Liver (tissue), 9 donors: ENCODE measurements around the gene ERI3. TPM values are rescaled to one million over a fixed set of nuclear protein-coding genes. Genes with fewer than 3 reads are reported as not detected.

ENCODE experiments used
- DNase-seq: peaks from one replicate; pipeline ENCODE4 v3.0.0-alpha.2; 2017; ENCODE audit warnings: low spot score
- H3K27ac ChIP-seq, 2 donors: one replicate each; pipeline ENCODE4 v1.7.0; 2013; ENCODE audit warnings: inconsistent platforms in 2 of 2, low read length in 2 of 2, control low read depth in 1 of 2, low read depth in 1 of 2, mild to moderate bottlenecking in 1 of 2
- H3K27me3 ChIP-seq, 4 donors: one replicate each; pipeline versions ENCODE4 v1.6.1 to v1.7.0; 2013; ENCODE audit warnings: low read length in 3 of 4, inconsistent platforms in 1 of 4, mild to moderate bottlenecking in 1 of 4, moderate library complexity in 1 of 4; ENCODE audit not compliant: control insufficient read depth in 4 of 4, insufficient read depth in 4 of 4
- H3K36me3 ChIP-seq, 4 donors: one replicate each; pipeline versions ENCODE4 v1.6.1 to v1.7.0; 2013; ENCODE audit warnings: low read length in 3 of 4, mild to moderate bottlenecking in 3 of 4, low read depth in 1 of 4, moderate library complexity in 1 of 4; ENCODE audit not compliant: control insufficient read depth in 4 of 4, insufficient read depth in 3 of 4
- H3K4me1 ChIP-seq, 4 donors: one replicate each; pipeline versions ENCODE4 v1.6.1 to v1.7.0; 2013; ENCODE audit warnings: low read length in 3 of 4, mild to moderate bottlenecking in 3 of 4, moderate library complexity in 1 of 4; ENCODE audit not compliant: control insufficient read depth in 4 of 4, insufficient read depth in 4 of 4
- H3K4me3 ChIP-seq, 3 donors: one replicate each; pipeline versions ENCODE4 v1.6.1 to v1.7.0; 2013; ENCODE audit warnings: low read length in 3 of 3, control low read depth in 1 of 3, low read depth in 1 of 3, mild to moderate bottlenecking in 1 of 3
- H3K9ac ChIP-seq, 2 donors: one replicate each; pipeline ENCODE4 v1.7.0; 2013; ENCODE audit warnings: low read length in 2 of 2, mild to moderate bottlenecking in 2 of 2, moderate library complexity in 2 of 2, control low read depth in 1 of 2, low read depth in 1 of 2
- H3K9me3 ChIP-seq, 4 donors: one replicate each; pipeline versions ENCODE4 v1.6.1 to v1.7.0; 2013; ENCODE audit warnings: low read length in 3 of 4; ENCODE audit not compliant: control insufficient read depth in 4 of 4
- EGR1 ChIP-seq, 2 donors: IDR thresholded peaks; 2 replicates each; pipeline ENCODE4 v1.6.1; 2016 to 2018; ENCODE audit warnings: antibody characterized with exemption in 2 of 2, low read depth in 2 of 2
- FOXA1 ChIP-seq: IDR thresholded peaks from 2 replicates; pipeline ENCODE4 v1.6.1; 2016; ENCODE audit warnings: antibody characterized with exemption
- FOXA2 ChIP-seq: IDR thresholded peaks from 2 replicates; pipeline ENCODE4 v1.6.1; 2016; ENCODE audit warnings: antibody characterized with exemption
- GABPA ChIP-seq, 2 donors: IDR thresholded peaks in 1 of 2; conservative IDR thresholded peaks in 1 of 2; 2 replicates each; pipeline ENCODE4 v1.6.1; 2016; ENCODE audit warnings: antibody characterized with exemption in 2 of 2, mild to moderate bottlenecking in 1 of 2, moderate library complexity in 1 of 2
- HNF4A ChIP-seq, 2 donors: conservative IDR thresholded peaks; 2 replicates each; pipeline ENCODE4 v1.6.1; 2016; ENCODE audit warnings: antibody characterized with exemption in 2 of 2, mild to moderate bottlenecking in 2 of 2
- HNF4G ChIP-seq: IDR thresholded peaks from 2 replicates; pipeline ENCODE4 v1.6.1; 2016; ENCODE audit warnings: antibody characterized with exemption
- JUND ChIP-seq, 2 donors: IDR thresholded peaks; 2 replicates each; pipeline ENCODE4 v1.6.1; 2016; ENCODE audit warnings: antibody characterized with exemption in 2 of 2
- NR2F2 ChIP-seq: IDR thresholded peaks from 2 replicates; pipeline ENCODE4 v1.6.1; 2016; ENCODE audit warnings: antibody characterized with exemption
- RAD21 ChIP-seq, 2 donors: IDR thresholded peaks; 2 replicates each; pipeline ENCODE4 v1.6.1; 2016; ENCODE audit warnings: antibody characterized with exemption in 2 of 2, mild to moderate bottlenecking in 2 of 2
- RXRA ChIP-seq, 2 donors: IDR thresholded peaks; 2 replicates each; pipeline ENCODE4 v1.6.1; 2017 to 2018; ENCODE audit warnings: antibody characterized with exemption in 2 of 2, mild to moderate bottlenecking in 1 of 2
- SP1 ChIP-seq: IDR thresholded peaks from 2 replicates; pipeline ENCODE4 v1.6.1; 2018; ENCODE audit warnings: antibody characterized with exemption, mild to moderate bottlenecking
- TAF1 ChIP-seq: conservative IDR thresholded peaks from 2 replicates; pipeline ENCODE4 v1.6.1; 2016; ENCODE audit warnings: antibody characterized with exemption, mild to moderate bottlenecking
- YY1 ChIP-seq: IDR thresholded peaks from 2 replicates; pipeline ENCODE4 v1.6.1; 2016; ENCODE audit warnings: antibody characterized with exemption, mild to moderate bottlenecking
- WGBS: extraction: QIAGEN DNeasy Blood & Tissue Kit; methylation state at CpG from one replicate; pipeline ENCODE4 v1.1.7; 2013; 5-methylcytosine and 5-hydroxymethylcytosine counted together
- polyA plus RNA-seq, 2 donors: library from polyadenylated mRNA; stranded (reverse) in 1 of 2; unstranded in 1 of 2; fragments of 200-250 nt in 1 of 2; fragments of >200 nt in 1 of 2; fragmentation: Nextera tagmentation in 1 of 2; extraction: Ambion mirVana in 1 of 2; gene quantifications; one replicate each; pipeline versions ENCODE4 v1.2.1 to v1.2.3, GENCODE V29; 2013 to 2015
- total RNA-seq, 2 donors: library from RNA; depleted of rRNA; stranded (reverse); fragments of >200 nt; gene quantifications; one replicate each; pipeline ENCODE4 v1.2.3, GENCODE V29; 2014
- TF ChIP-seq, protein P1 (sequence below): IDR thresholded peaks from 2 replicates; pipeline ENCODE4 v1.6.1; 2016; ENCODE audit warnings: antibody characterized with exemption
- TF ChIP-seq, protein P2 (sequence below): IDR thresholded peaks from 2 replicates; pipeline ENCODE4 v1.6.1; 2016; ENCODE audit warnings: antibody characterized with exemption
- TF ChIP-seq, protein P3 (sequence below): IDR thresholded peaks from 2 replicates; pipeline ENCODE4 v1.6.1; 2016; ENCODE audit warnings: antibody characterized with exemption, mild to moderate bottlenecking
- TF ChIP-seq, protein P4 (sequence below): IDR thresholded peaks from 2 replicates; pipeline ENCODE4 v1.6.1; 2016; ENCODE audit warnings: antibody characterized with exemption
- TF ChIP-seq, protein P5 (sequence below): fragments of 150-350 bp; IDR thresholded peaks from 2 replicates; pipeline ENCODE4 v1.5.1; 2017; ENCODE audit warnings: improper control_type of control experiment, low read depth, low read length; ENCODE audit not compliant: missing input control
- donor health status: healthy.
- donor health status: healthy.
- donor health status: healthy.
- donor health status: healthy.
- donor health status: healthy.

ERI3 gene
- total and polyA plus RNA-seq, 4 donors = 15.7 to 23.8 (median 21.3) TPM

DNA sequence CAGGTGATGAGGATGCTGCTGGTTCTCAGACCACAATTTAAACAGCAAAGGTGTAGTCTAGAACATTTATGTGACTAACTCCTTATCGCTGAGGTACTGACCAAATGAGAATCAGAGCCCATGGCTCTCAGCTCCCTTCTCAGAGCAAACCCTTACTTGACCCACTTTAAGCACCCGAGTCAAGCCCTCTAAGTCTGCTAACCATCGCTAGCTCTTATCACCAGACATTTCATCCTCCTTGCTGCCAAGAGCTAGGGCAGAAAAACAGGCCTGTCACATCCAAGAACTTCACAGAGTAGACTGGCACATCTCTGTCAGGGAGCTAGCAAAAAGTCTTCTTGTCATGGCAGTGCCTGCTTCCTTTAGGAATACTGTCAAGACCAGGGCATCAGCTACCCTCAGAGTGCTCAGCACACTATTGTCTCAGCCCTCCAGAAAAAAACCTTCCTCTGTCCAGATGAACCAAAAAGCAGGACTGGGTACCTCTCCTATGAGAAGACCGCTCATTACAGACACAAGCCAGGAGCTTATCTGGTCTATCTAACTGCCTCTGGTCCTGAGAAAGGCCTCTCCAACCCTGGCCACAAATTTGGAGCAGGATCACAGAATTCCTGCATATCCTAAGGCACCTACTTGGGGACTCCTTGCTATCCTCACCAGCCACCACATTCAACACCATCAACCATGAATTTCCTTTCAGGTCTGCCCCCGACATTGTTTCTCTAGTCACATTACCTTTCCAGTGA is 26.2 kb downstream of the ERI3 start:
- no peak overlapping the region for H3K27ac ChIP-seq
- H3K4me1 ChIP-seq = peaks cover 0 to 12% (median 6%) of the 10 kb centered on the region in 4 donors
- H3K9ac ChIP-seq = no peak overlapping the region
- no peaks in the 10 kb centered on the region for H3K9me3 ChIP-seq
- TF ChIP-seq HNF4A (conservative IDR thresholded peaks at IDR 0.05) (no peak), RAD21 (IDR thresholded peaks at IDR 0.05) (no peak), YY1 (no peak), SP1 (no peak), FOXA1 (no peak), HNF4G (no peak), NR2F2 (no peak), JUND (IDR thresholded peaks at IDR 0.05) (no peak), RXRA (IDR thresholded peaks at IDR 0.05) (no peak), FOXA2 (no peak)
- TF ChIP-seq, protein P1, sequence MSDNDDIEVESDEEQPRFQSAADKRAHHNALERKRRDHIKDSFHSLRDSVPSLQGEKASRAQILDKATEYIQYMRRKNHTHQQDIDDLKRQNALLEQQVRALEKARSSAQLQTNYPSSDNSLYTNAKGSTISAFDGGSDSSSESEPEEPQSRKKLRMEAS = no peak
- no peak overlapping the region for H3K4me3 ChIP-seq
- 89% methylated on average over 5 of the region's 5 CpGs for WGBS
- peaks cover 0 to 3% (median under 1%) of the 10 kb centered on the region in 4 donors for H3K36me3 ChIP-seq
- DNase-seq = no peak
- no peaks in the 10 kb centered on the region for H3K27me3 ChIP-seq

DNA sequence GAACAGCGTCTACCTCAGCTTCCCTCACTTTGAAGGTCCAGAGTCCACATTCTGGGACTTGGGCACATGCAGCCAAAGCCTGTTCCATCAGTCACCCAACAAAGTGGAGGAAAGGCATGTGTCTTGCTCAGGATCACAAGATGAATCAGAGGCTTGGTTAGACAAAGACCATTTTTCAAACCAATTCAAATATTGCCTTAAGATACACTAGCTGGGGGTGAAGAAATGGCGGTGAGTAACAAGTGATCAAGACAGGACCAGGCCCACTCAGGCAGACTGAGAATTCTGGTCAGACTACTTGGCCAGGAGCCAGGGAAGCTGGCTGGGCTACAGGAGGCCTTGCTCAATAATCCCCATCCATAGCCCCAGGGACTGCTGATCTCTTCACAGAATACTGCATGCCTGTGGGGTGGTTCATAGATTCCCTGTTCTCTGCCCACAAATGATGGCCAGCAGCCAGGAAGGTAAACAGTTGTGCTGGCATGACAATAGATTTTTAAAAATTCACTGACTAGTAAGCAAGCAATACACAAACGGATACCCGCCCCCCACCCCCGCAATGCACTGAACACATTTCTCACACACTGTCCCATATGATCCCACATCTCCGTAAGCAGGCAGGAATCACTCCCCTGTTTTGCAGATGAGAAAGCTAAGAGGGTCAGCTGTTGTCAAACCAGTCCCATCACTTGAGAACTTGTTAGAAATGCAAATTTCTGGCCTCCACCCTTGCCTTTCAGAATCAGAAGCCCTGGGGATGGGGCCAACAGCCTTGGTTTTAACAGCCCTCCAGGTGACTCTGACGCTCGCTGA is 27.2 kb downstream of the ERI3 start:
- TF ChIP-seq EGR1 (IDR thresholded peaks at IDR 0.05; ENCODE audit: low read depth in 2 of 2) = peak; percentile 77 to 96
- TF ChIP-seq, protein P2, sequence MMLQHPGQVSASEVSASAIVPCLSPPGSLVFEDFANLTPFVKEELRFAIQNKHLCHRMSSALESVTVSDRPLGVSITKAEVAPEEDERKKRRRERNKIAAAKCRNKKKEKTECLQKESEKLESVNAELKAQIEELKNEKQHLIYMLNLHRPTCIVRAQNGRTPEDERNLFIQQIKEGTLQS = no peak
- peak; percentile 62 for TF ChIP-seq FOXA1
- peak in 1 of 2 donors; percentile 52 for TF ChIP-seq GABPA (IDR thresholded peaks at IDR 0.05 in 1 of 2, conservative IDR thresholded peaks at IDR 0.05 in 1 of 2)
- TF ChIP-seq, protein P3, sequence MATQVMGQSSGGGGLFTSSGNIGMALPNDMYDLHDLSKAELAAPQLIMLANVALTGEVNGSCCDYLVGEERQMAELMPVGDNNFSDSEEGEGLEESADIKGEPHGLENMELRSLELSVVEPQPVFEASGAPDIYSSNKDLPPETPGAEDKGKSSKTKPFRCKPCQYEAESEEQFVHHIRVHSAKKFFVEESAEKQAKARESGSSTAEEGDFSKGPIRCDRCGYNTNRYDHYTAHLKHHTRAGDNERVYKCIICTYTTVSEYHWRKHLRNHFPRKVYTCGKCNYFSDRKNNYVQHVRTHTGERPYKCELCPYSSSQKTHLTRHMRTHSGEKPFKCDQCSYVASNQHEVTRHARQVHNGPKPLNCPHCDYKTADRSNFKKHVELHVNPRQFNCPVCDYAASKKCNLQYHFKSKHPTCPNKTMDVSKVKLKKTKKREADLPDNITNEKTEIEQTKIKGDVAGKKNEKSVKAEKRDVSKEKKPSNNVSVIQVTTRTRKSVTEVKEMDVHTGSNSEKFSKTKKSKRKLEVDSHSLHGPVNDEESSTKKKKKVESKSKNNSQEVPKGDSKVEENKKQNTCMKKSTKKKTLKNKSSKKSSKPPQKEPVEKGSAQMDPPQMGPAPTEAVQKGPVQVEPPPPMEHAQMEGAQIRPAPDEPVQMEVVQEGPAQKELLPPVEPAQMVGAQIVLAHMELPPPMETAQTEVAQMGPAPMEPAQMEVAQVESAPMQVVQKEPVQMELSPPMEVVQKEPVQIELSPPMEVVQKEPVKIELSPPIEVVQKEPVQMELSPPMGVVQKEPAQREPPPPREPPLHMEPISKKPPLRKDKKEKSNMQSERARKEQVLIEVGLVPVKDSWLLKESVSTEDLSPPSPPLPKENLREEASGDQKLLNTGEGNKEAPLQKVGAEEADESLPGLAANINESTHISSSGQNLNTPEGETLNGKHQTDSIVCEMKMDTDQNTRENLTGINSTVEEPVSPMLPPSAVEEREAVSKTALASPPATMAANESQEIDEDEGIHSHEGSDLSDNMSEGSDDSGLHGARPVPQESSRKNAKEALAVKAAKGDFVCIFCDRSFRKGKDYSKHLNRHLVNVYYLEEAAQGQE = no peak
- TF ChIP-seq RAD21 (IDR thresholded peaks at IDR 0.05) = peak; percentile 28 to 48
- no peak for TF ChIP-seq TAF1
- no peak for TF ChIP-seq NR2F2
- TF ChIP-seq JUND (IDR thresholded peaks at IDR 0.05) = peak in 1 of 2 donors; percentile 69
- TF ChIP-seq, protein P1 = no peak
- peak; percentile 49 for TF ChIP-seq YY1
- TF ChIP-seq HNF4G = no peak
- TF ChIP-seq, protein P4, sequence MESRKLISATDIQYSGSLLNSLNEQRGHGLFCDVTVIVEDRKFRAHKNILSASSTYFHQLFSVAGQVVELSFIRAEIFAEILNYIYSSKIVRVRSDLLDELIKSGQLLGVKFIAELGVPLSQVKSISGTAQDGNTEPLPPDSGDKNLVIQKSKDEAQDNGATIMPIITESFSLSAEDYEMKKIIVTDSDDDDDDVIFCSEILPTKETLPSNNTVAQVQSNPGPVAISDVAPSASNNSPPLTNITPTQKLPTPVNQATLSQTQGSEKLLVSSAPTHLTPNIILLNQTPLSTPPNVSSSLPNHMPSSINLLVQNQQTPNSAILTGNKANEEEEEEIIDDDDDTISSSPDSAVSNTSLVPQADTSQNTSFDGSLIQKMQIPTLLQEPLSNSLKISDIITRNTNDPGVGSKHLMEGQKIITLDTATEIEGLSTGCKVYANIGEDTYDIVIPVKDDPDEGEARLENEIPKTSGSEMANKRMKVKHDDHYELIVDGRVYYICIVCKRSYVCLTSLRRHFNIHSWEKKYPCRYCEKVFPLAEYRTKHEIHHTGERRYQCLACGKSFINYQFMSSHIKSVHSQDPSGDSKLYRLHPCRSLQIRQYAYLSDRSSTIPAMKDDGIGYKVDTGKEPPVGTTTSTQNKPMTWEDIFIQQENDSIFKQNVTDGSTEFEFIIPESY = no peak
- TF ChIP-seq, protein P5, sequence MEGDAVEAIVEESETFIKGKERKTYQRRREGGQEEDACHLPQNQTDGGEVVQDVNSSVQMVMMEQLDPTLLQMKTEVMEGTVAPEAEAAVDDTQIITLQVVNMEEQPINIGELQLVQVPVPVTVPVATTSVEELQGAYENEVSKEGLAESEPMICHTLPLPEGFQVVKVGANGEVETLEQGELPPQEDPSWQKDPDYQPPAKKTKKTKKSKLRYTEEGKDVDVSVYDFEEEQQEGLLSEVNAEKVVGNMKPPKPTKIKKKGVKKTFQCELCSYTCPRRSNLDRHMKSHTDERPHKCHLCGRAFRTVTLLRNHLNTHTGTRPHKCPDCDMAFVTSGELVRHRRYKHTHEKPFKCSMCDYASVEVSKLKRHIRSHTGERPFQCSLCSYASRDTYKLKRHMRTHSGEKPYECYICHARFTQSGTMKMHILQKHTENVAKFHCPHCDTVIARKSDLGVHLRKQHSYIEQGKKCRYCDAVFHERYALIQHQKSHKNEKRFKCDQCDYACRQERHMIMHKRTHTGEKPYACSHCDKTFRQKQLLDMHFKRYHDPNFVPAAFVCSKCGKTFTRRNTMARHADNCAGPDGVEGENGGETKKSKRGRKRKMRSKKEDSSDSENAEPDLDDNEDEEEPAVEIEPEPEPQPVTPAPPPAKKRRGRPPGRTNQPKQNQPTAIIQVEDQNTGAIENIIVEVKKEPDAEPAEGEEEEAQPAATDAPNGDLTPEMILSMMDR = no peak
- no peak for TF ChIP-seq SP1
- peak; percentile 37 to 69 for TF ChIP-seq RXRA (IDR thresholded peaks at IDR 0.05)
- peak; percentile 79 for TF ChIP-seq FOXA2
- peak; percentile 48 to 59 for TF ChIP-seq HNF4A (conservative IDR thresholded peaks at IDR 0.05)
- no peaks in the 10 kb centered on the region for H3K9me3 ChIP-seq
- H3K4me1 ChIP-seq = peaks cover 0 to 12% (median 6%) of the 10 kb centered on the region in 4 donors
- H3K9ac ChIP-seq = no peak overlapping the region
- H3K27ac ChIP-seq = no peak overlapping the region
- no peaks in the 10 kb centered on the region for H3K27me3 ChIP-seq
- WGBS = 58% methylated on average over 8 of the region's 8 CpGs
- no peak for DNase-seq
- no peak overlapping the region for H3K4me3 ChIP-seq
- peaks cover 0 to 3% (median under 1%) of the 10 kb centered on the region in 4 donors for H3K36me3 ChIP-seq
